H9 (cell line): ENCODE results near the gene ELFN1. TPM values are rescaled to one million over a fixed set of nuclear protein-coding genes. Genes with fewer than 3 reads are reported as not detected.

ENCODE experiments used
- DNase-seq: peaks from one replicate; pipeline ENCODE4 v3.0.0-alpha.2; 2017
- H2AFZ ChIP-seq: one replicate; pipeline ENCODE4 v1.6.1; 2013; ENCODE audit warnings: mild to moderate bottlenecking, low read length, control low read depth, moderate library complexity
- H2AK5ac ChIP-seq: 2 replicates; pipeline ENCODE4 v1.6.1; 2013; ENCODE audit warnings: low read length, control low read depth, mixed read lengths; ENCODE audit not compliant: insufficient read length
- H2BK120ac ChIP-seq: one replicate; pipeline ENCODE4 v1.6.1; 2013; ENCODE audit warnings: low read depth, mild to moderate bottlenecking, low read length, control low read depth, inconsistent platforms; ENCODE audit not compliant: poor library complexity, severe bottlenecking
- H2BK12ac ChIP-seq: 2 replicates; pipeline ENCODE4 v1.6.1; 2013; ENCODE audit warnings: low read length, control low read depth, mixed read lengths, low read depth; ENCODE audit not compliant: insufficient read length
- H2BK15ac ChIP-seq: 2 replicates; pipeline ENCODE4 v1.6.1; 2013; ENCODE audit warnings: low read depth, low read length, control low read depth
- H2BK20ac ChIP-seq: one replicate; pipeline ENCODE4 v1.6.1; 2013; ENCODE audit warnings: low read depth, mild to moderate bottlenecking, low read length, control low read depth, inconsistent platforms; ENCODE audit not compliant: poor library complexity, severe bottlenecking
- H2BK5ac ChIP-seq: 2 replicates; pipeline ENCODE4 v1.6.1; 2013; ENCODE audit warnings: low read length, control low read depth, mixed read lengths; ENCODE audit not compliant: insufficient read length
- H3K14ac ChIP-seq: 2 replicates; pipeline ENCODE4 v1.6.1; 2013; ENCODE audit warnings: low read length, control low read depth; ENCODE audit not compliant: insufficient read depth
- H3K18ac ChIP-seq: 2 replicates; pipeline ENCODE4 v1.6.1; 2013; ENCODE audit warnings: low read depth, mild to moderate bottlenecking, mixed read lengths, low read length, control low read depth; ENCODE audit not compliant: insufficient read length
- H3K23ac ChIP-seq: 2 replicates; pipeline ENCODE4 v1.6.1; 2013; ENCODE audit warnings: low read length, control low read depth, mixed read lengths, low read depth; ENCODE audit not compliant: insufficient read length
- H3K23me2 ChIP-seq: 2 replicates; pipeline ENCODE4 v1.6.1; 2013; ENCODE audit warnings: low read depth, mild to moderate bottlenecking, mixed read lengths, low read length, control low read depth; ENCODE audit not compliant: insufficient read length, poor library complexity, severe bottlenecking
- H3K27ac ChIP-seq: 2 replicates; pipeline ENCODE4 v1.5.1; 2013; ENCODE audit warnings: low read length, control low read depth, mixed read lengths, low read depth; ENCODE audit not compliant: insufficient read length
- H3K27me3 ChIP-seq: 2 replicates; pipeline ENCODE4 v1.6.1; 2013; ENCODE audit warnings: low read length, control low read depth, inconsistent platforms; ENCODE audit not compliant: insufficient read depth
- H3K4ac ChIP-seq: 2 replicates; pipeline ENCODE4 v1.6.1; 2013; ENCODE audit warnings: low read depth, mild to moderate bottlenecking, control low read depth, inconsistent platforms, low read length, moderate library complexity
- H3K4me1 ChIP-seq: 2 replicates; pipeline ENCODE4 v1.6.1; 2013; ENCODE audit warnings: low read length, control low read depth, inconsistent platforms; ENCODE audit not compliant: insufficient read depth
- H3K4me2 ChIP-seq: 2 replicates; pipeline ENCODE4 v1.6.1; 2013; ENCODE audit warnings: low read length, control low read depth, mixed read lengths; ENCODE audit not compliant: insufficient read length, insufficient read depth
- H3K56ac ChIP-seq: 2 replicates; pipeline ENCODE4 v1.6.1; 2013; ENCODE audit warnings: low read depth, mild to moderate bottlenecking, mixed read lengths, low read length, control low read depth; ENCODE audit not compliant: insufficient read length
- H3K79me1 ChIP-seq: 2 replicates; pipeline ENCODE4 v1.6.1; 2013; ENCODE audit warnings: low read depth, mild to moderate bottlenecking, moderate library complexity, low read length, control low read depth, inconsistent platforms; ENCODE audit not compliant: insufficient read depth, poor library complexity, severe bottlenecking
- H3K79me2 ChIP-seq: 2 replicates; pipeline ENCODE4 v1.6.1; 2013; ENCODE audit warnings: low read length, control low read depth, inconsistent platforms; ENCODE audit not compliant: insufficient read depth
- H3K9ac ChIP-seq: 2 replicates; pipeline ENCODE4 v1.6.1; 2013; ENCODE audit warnings: low read length, control low read depth, mixed read lengths; ENCODE audit not compliant: insufficient read length; ENCODE audit errors: extremely low read depth
- H3K9me3 ChIP-seq: one replicate; pipeline ENCODE4 v1.6.1; 2013; ENCODE audit warnings: low read depth, low read length, inconsistent platforms; ENCODE audit not compliant: control insufficient read depth
- H3T11ph ChIP-seq: one replicate; pipeline ENCODE4 v1.6.1; 2013; ENCODE audit warnings: mild to moderate bottlenecking, low read length, control low read depth, inconsistent platforms
- H4K20me1 ChIP-seq: one replicate; pipeline ENCODE4 v1.6.1; 2013; ENCODE audit not compliant: control insufficient read depth, insufficient read length, insufficient read depth
- H4K5ac ChIP-seq: 2 replicates; pipeline ENCODE4 v1.6.1; 2013; ENCODE audit warnings: low read depth, mild to moderate bottlenecking, mixed read lengths, low read length, control low read depth; ENCODE audit not compliant: insufficient read length
- H4K8ac ChIP-seq: replicated peaks from 2 replicates; pipeline ENCODE4 v1.6.1; 2013; ENCODE audit warnings: low read length, control low read depth, mixed read lengths, low read depth; ENCODE audit not compliant: insufficient read length
- H4K91ac ChIP-seq: 2 replicates; pipeline ENCODE4 v1.6.1; 2013; ENCODE audit warnings: low read depth, mild to moderate bottlenecking, moderate library complexity, mixed read lengths, low read length, control low read depth; ENCODE audit not compliant: insufficient read length
- H3K27ac Mint-ChIP-seq, 3 experiments: 2 replicates in 2 of 3; 3 replicates in 1 of 3; pipeline ENCODE4 v1.8.0; 2020 to 2021; ENCODE audit warnings: mixed read lengths in 3 of 3, mild to moderate bottlenecking in 1 of 3, moderate library complexity in 1 of 3
- H3K27me3 Mint-ChIP-seq: 2 replicates; pipeline ENCODE4 v1.8.0; 2021; ENCODE audit warnings: low read depth, mild to moderate bottlenecking, moderate library complexity, mixed read lengths
- H3K36me3 Mint-ChIP-seq, 3 experiments: 2 replicates in 2 of 3; 3 replicates in 1 of 3; pipeline ENCODE4 v1.8.0; 2020 to 2021; ENCODE audit warnings: low read depth in 3 of 3, mixed read lengths in 3 of 3; ENCODE audit not compliant: insufficient read depth in 1 of 3
- H3K4me1 Mint-ChIP-seq, 2 experiments: 2 replicates each; pipeline ENCODE4 v1.8.0; 2020; ENCODE audit warnings: mixed read lengths in 2 of 2
- H3K4me3 Mint-ChIP-seq, 2 experiments: 2 replicates in 1 of 2; 3 replicates in 1 of 2; pipeline ENCODE4 v1.8.0; 2020 to 2021; ENCODE audit warnings: mild to moderate bottlenecking in 2 of 2, mixed read lengths in 2 of 2, moderate library complexity in 1 of 2
- H3K9me3 Mint-ChIP-seq, 2 experiments: 2 replicates in 1 of 2; 3 replicates in 1 of 2; pipeline ENCODE4 v1.8.0; 2020; ENCODE audit warnings: mild to moderate bottlenecking in 2 of 2, mixed read lengths in 2 of 2, moderate library complexity in 1 of 2
- CTCF ChIP-seq: fragments of 200-600 bp; sonication (generic); conservative IDR thresholded peaks from 3 replicates; pipeline ENCODE4 v1.8.0; 2021; ENCODE audit warnings: antibody characterized with exemption, mild to moderate bottlenecking
- WGBS: extraction: QIAGEN DNeasy Blood & Tissue Kit; methylation state at CpG from one replicate; pipeline ENCODE4 v1.1.7; 2013; ENCODE audit warnings: missing lambda C conversion rate, low lambda C conversion rate, mixed read lengths; ENCODE audit not compliant: insufficient read length; ENCODE audit errors: extremely low coverage; 5-methylcytosine and 5-hydroxymethylcytosine counted together
- total RNA-seq: library from RNA; stranded (reverse); gene quantifications from 2 replicates; pipeline ENCODE4 v1.2.1, GENCODE V29; 2021

ELFN1 gene
- total RNA-seq, 1 experiment from 2014 or later: 3.7 TPM

DNA sequence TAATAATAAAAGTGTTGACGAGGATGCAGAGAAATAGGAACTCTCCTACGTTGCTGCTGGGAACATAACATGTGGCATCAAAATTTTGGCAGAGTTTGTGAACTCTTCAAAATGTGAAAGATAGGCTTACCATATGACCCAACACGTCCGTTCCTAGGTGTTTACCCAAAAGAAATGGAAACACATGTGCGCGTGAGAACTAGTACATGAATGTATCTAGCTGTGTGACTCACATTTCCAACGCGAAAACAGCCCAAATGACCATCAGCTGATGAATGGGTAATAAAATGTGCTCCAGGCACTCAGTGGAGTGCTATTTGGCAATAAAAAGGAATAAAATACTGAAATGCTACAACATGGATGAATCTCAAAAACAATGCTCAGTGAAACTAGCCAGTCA is 10.4 kb upstream of the ELFN1 start:
- no peak overlapping the region for H3K18ac ChIP-seq
- no peak overlapping the region for H2BK120ac ChIP-seq
- Mint-ChIP-seq H3K4me1 (peaks cover 2 to 7% of the 10 kb centered on the region in 2 experiments; a peak in 2 of 4 replicates), H3K4me3 (no peak overlapping the region), H3K27me3 (peaks cover 73% of the 10 kb centered on the region), H3K9me3 (peaks cover 2 to 4% of the 10 kb centered on the region in 2 experiments; a peak in 2 of 5 replicates), H3K27ac (no peak overlapping the region), H3K36me3 (no peaks in the 10 kb centered on the region)
- no peak overlapping the region for H4K91ac ChIP-seq
- no peak for TF ChIP-seq CTCF
- no peak overlapping the region for H2AK5ac ChIP-seq
- H3K14ac ChIP-seq: no peak overlapping the region
- no peaks in the 10 kb centered on the region for H3K9me3 ChIP-seq
- no peak overlapping the region for H2AFZ ChIP-seq
- H3K23ac ChIP-seq: no peak overlapping the region
- H4K8ac ChIP-seq: no peak overlapping the region
- H2BK20ac ChIP-seq: no peak overlapping the region
- no peak overlapping the region for H2BK5ac ChIP-seq
- no peak overlapping the region for H3K4me2 ChIP-seq
- DNase-seq: no peak
- peaks cover 9% of the 10 kb centered on the region for H3K23me2 ChIP-seq
- no peak overlapping the region for H3K9ac ChIP-seq
- H3K4me1 ChIP-seq: no peaks in the 10 kb centered on the region
- H2BK12ac ChIP-seq: no peak overlapping the region
- no peak overlapping the region for H3T11ph ChIP-seq
- H3K27me3 ChIP-seq: peaks cover 15% of the 10 kb centered on the region
- no peak overlapping the region for H3K4ac ChIP-seq
- WGBS: no CpG with 5 or more reads among the region's 8 CpGs
- H3K79me1 ChIP-seq: no peaks in the 10 kb centered on the region
- H3K56ac ChIP-seq: no peak overlapping the region
- no peak overlapping the region for H4K5ac ChIP-seq
- no peak overlapping the region for H2BK15ac ChIP-seq
- H4K20me1 ChIP-seq: no peaks in the 10 kb centered on the region
- no peaks in the 10 kb centered on the region for H3K79me2 ChIP-seq
- no peak overlapping the region for H3K27ac ChIP-seq
